GM21825 (cell line): ENCODE data around the gene ADAT3.
"Not testable (repeated sequence)": the region's sequence is repeated elsewhere in the genome, so short reads cannot be mapped to it uniquely, and the experiment has no call there.

Experiments
- ATAC-seq: cut with Tn5 transposase; IDR thresholded peaks from one replicate; pipeline ENCODE4 v1.9.1; 2021; ENCODE audit warnings: mild to moderate bottlenecking, moderate library complexity; ENCODE audit not compliant: unreplicated experiment

Gene ADAT3

GRCh38 chr19:1866693-1867348 lies 38.4 kb upstream of the ADAT3 start:
- no peak for ATAC-seq

- ATAC-seq = no peak
These were observed 37.9 kb upstream of the ADAT3 start for GRCh38 chr19:1867349-1867724.

GRCh38 chr19:1868971-1869370 lies 36.2 kb upstream of the ADAT3 start:
- ATAC-seq = no peak

- ATAC-seq = no peak
These were observed 34.0 kb upstream of the ADAT3 start for GRCh38 chr19:1871140-1871597.

GRCh38 chr19:1871630-1872029 lies 33.6 kb upstream of the ADAT3 start:
- ATAC-seq = no peak

- no peak for ATAC-seq
These were observed 32.2 kb upstream of the ADAT3 start for GRCh38 chr19:1872807-1873523.

GRCh38 chr19:1873524-1874473 lies 31.4 kb upstream of the ADAT3 start:
- ATAC-seq = no peak

- no peak for ATAC-seq
These were observed 30.5 kb upstream of the ADAT3 start for GRCh38 chr19:1874554-1875185.

GRCh38 chr19:1875265-1875645 lies 29.9 kb upstream of the ADAT3 start:
- not testable (repeated sequence) for ATAC-seq

- ATAC-seq = peak; percentile 77
These were observed 29.3 kb upstream of the ADAT3 start for GRCh38 chr19:1875646-1876495.

GRCh38 chr19:1876496-1877279 lies 28.5 kb upstream of the ADAT3 start:
- peak; percentile 24 for ATAC-seq

GRCh38 chr19:1877280-1877660 lies 27.9 kb upstream of the ADAT3 start:
- not testable (repeated sequence) for ATAC-seq

- ATAC-seq = not testable (repeated sequence)
These were observed 26.6 kb upstream of the ADAT3 start for GRCh38 chr19:1878583-1878982.

GRCh38 chr19:1879982-1880381 lies 25.2 kb upstream of the ADAT3 start:
- not testable (repeated sequence) for ATAC-seq

GRCh38 chr19:1880611-1881392 lies 24.4 kb upstream of the ADAT3 start:
- no peak for ATAC-seq

GRCh38 chr19:1881393-1882088 lies 23.7 kb upstream of the ADAT3 start:
- not testable (repeated sequence) for ATAC-seq

GRCh38 chr19:1882089-1882785 lies 23.0 kb upstream of the ADAT3 start:
- ATAC-seq = no peak
